ENCODE results near the gene GUK1. TPM values are rescaled to one million over a fixed set of nuclear protein-coding genes. Genes with fewer than 3 reads are reported as not detected.

GUK1 gene
- polyA plus RNA-seq, 3 donors, result 262 to 391 (median 316) TPM

- H3K79me2 ChIP-seq (ENCODE audit: insufficient read depth, low read length), result no peaks in the 10 kb centered on the region
Measured at GRCh38 chr1:228120857-228121489, 19.1 kb upstream of the GUK1 start.

GRCh38 chr1:228122921-228123441 is 17.1 kb upstream of the GUK1 start:
- peaks cover 10 to 16% (median 12%) of the 10 kb centered on the region in 3 donors for H3K27me3 Mint-ChIP-seq (ENCODE audit: low read depth in 3 of 3)
- Histone ChIP-seq H3K9ac (ENCODE audit: insufficient read depth, low read length, poor library complexity, severe bottlenecking) (no peak overlapping the region), H3K27ac (ENCODE audit: low read depth in 1 of 2, low read length in 2 of 2) (no peak overlapping the region), H3K4me1 (ENCODE audit: control insufficient read depth in 1 of 2, insufficient read depth in 2 of 2, low read length in 2 of 2) (peaks cover 4 to 8% of the 10 kb centered on the region in 2 donors), H3K4me3 (replicated peaks in 1 of 3; ENCODE audit: low read depth in 2 of 3, low read length in 3 of 3) (no peak overlapping the region), H3K27me3 (ENCODE audit: control insufficient read depth in 2 of 2, insufficient read depth in 2 of 2, low read length in 2 of 2) (no peaks in the 10 kb centered on the region), H2AFZ (ENCODE audit: insufficient read depth, low read depth, low read length, poor library complexity, severe bottlenecking) (no peak overlapping the region), H3K9me3 (replicated peaks in 1 of 2; ENCODE audit: control insufficient read depth in 1 of 2, insufficient read depth in 1 of 2, low read length in 2 of 2) (peaks cover 4% of the 10 kb centered on the region in 2 donors), H4K20me1 (ENCODE audit: insufficient read depth, low read length) (no peaks in the 10 kb centered on the region), H3K36me3 (replicated peaks in 1 of 2; ENCODE audit: control insufficient read depth in 1 of 2, insufficient read depth in 2 of 2, low read length in 2 of 2) (no peaks in the 10 kb centered on the region), H3K4me2 (replicated peaks; ENCODE audit: extremely low read depth, low read length, poor library complexity, severe bottlenecking) (no peak overlapping the region), H3K79me2 (ENCODE audit: insufficient read depth, low read length) (no peaks in the 10 kb centered on the region)
- no peak for TF ChIP-seq CTCF (IDR thresholded peaks at IDR 0.05)
- no peak overlapping the region for H3K27ac Mint-ChIP-seq
- H3K4me1 Mint-ChIP-seq, result peaks cover 8% of the 10 kb centered on the region
- no CpG with 5 or more reads among the region's 1 CpG for WGBS (ENCODE audit: insufficient coverage)
- no peak overlapping the region for H3K4me3 Mint-ChIP-seq
- H3K36me3 Mint-ChIP-seq, result no peaks in the 10 kb centered on the region
- peaks cover 2 to 9% (median 5%) of the 10 kb centered on the region in 7 donors for H3K9me3 Mint-ChIP-seq
- intact Hi-C loops (cut with micrococcal nuclease), result loop anchor here in 1 of 2 donors (5.0 kb wide), 1 partner anchor 46 kb away; no protein-coding TSS in a partner anchor
- DNase-seq, result no peak

More at GRCh38 chr1:228120857-228121489, 19.1 kb upstream of the GUK1 start:
- peaks cover 4 to 5% of the 10 kb centered on the region in 2 donors for H3K9me3 ChIP-seq (replicated peaks in 1 of 2; ENCODE audit: control insufficient read depth in 1 of 2, insufficient read depth in 1 of 2, low read length in 2 of 2)
- no peak overlapping the region for H3K27ac ChIP-seq (ENCODE audit: low read depth in 1 of 2, low read length in 2 of 2)
- no peaks in the 10 kb centered on the region for H3K27me3 ChIP-seq (ENCODE audit: control insufficient read depth in 2 of 2, insufficient read depth in 2 of 2, low read length in 2 of 2)
- H3K4me2 ChIP-seq (replicated peaks; ENCODE audit: extremely low read depth, low read length, poor library complexity, severe bottlenecking), result peak overlapping the region; percentile 55
- H3K27me3 Mint-ChIP-seq (ENCODE audit: low read depth in 3 of 3), result peaks cover 9 to 13% (median 9%) of the 10 kb centered on the region in 3 donors
- H2AFZ ChIP-seq (ENCODE audit: insufficient read depth, low read depth, low read length, poor library complexity, severe bottlenecking), result peak overlapping the region; percentile 38
- intact Hi-C loops (cut with micrococcal nuclease), result loop anchor here in 1 of 2 donors (5.0 kb wide), 1 partner anchor 44 kb away; no protein-coding TSS in a partner anchor
- H3K36me3 ChIP-seq (replicated peaks in 1 of 2; ENCODE audit: control insufficient read depth in 1 of 2, insufficient read depth in 2 of 2, low read length in 2 of 2), result no peaks in the 10 kb centered on the region
- 100% methylated on average over 1 of the region's 5 CpGs for WGBS (ENCODE audit: insufficient coverage)
- peaks cover 8% of the 10 kb centered on the region for H3K4me1 Mint-ChIP-seq
- H3K36me3 Mint-ChIP-seq, result no peaks in the 10 kb centered on the region
- peak overlapping the region in 3 of 7 donors; percentile 8 to 40 (median 22) for H3K27ac Mint-ChIP-seq
- H3K4me1 ChIP-seq (ENCODE audit: control insufficient read depth in 1 of 2, insufficient read depth in 2 of 2, low read length in 2 of 2), result peaks cover 4 to 8% of the 10 kb centered on the region in 2 donors
- no peak overlapping the region for H3K9ac ChIP-seq (ENCODE audit: insufficient read depth, low read length, poor library complexity, severe bottlenecking)
- peak overlapping the region in 1 of 3 experiments; percentile 46 for H3K4me3 ChIP-seq (replicated peaks in 1 of 3; ENCODE audit: low read depth in 2 of 3, low read length in 3 of 3)
- peak in 2 of 3 donors; percentile 49 to 58 for DNase-seq
- peak overlapping the region; percentile 8 to 64 for H3K4me3 Mint-ChIP-seq
- TF ChIP-seq CTCF (IDR thresholded peaks at IDR 0.05), result no peak
- no peaks in the 10 kb centered on the region for H4K20me1 ChIP-seq (ENCODE audit: insufficient read depth, low read length)
- H3K9me3 Mint-ChIP-seq, result peaks cover 6 to 24% (median 12%) of the 10 kb centered on the region in 7 donors
